NB4 (cell line): Measurements from ENCODE around the gene KCNAB2.

ENCODE experiments used
- DNase-seq: peaks from one replicate; pipeline ENCODE4 v3.0.0; 2010; ENCODE audit warnings: low read depth
- H3K4me3 ChIP-seq: one replicate; pipeline ENCODE4 v1.5.1; 2011; ENCODE audit warnings: mild to moderate bottlenecking, low read depth, low read length, moderate library complexity
- MYC ChIP-seq: IDR thresholded peaks from 2 replicates; pipeline ENCODE4 v1.6.1; 2011; ENCODE audit warnings: low read depth, low read length
- POLR2A ChIP-seq: IDR thresholded peaks from 2 replicates; pipeline ENCODE4 v1.6.1; 2011; ENCODE audit warnings: mild to moderate bottlenecking; ENCODE audit not compliant: insufficient read length; ENCODE audit errors: extremely low read depth
- TF ChIP-seq, protein P1 (sequence below): IDR thresholded peaks from one replicate; pipeline ENCODE4 v1.5.1; 2012; ENCODE audit warnings: low read depth, low read length
- TF ChIP-seq, protein P2 (sequence below): IDR thresholded peaks from 2 replicates; pipeline ENCODE4 v1.6.1; 2011; ENCODE audit warnings: low read depth, low read length

The KCNAB2 gene

DNA sequence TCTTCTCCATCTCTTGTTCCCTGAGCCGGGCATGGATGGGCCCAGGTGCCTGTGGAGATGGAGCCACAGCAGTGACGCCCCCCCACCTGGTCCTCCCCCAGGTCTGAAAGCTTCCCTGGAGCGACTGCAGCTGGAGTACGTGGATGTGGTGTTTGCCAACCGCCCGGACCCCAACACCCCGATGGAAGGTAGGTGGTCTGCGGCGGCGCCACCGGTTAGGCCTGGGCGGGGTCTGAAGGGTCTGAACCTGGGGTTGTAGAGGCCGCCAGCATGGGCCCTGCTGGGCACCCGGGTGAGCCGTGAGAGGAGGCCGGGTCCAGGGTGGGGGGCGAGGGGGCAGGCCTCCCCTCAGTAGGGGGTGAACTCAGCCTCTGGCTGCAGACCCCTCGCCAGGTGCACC lies 44.6 kb downstream of the KCNAB2 start:
- TF ChIP-seq POLR2A (no peak), MYC (no peak)
- TF ChIP-seq, protein P1, sequence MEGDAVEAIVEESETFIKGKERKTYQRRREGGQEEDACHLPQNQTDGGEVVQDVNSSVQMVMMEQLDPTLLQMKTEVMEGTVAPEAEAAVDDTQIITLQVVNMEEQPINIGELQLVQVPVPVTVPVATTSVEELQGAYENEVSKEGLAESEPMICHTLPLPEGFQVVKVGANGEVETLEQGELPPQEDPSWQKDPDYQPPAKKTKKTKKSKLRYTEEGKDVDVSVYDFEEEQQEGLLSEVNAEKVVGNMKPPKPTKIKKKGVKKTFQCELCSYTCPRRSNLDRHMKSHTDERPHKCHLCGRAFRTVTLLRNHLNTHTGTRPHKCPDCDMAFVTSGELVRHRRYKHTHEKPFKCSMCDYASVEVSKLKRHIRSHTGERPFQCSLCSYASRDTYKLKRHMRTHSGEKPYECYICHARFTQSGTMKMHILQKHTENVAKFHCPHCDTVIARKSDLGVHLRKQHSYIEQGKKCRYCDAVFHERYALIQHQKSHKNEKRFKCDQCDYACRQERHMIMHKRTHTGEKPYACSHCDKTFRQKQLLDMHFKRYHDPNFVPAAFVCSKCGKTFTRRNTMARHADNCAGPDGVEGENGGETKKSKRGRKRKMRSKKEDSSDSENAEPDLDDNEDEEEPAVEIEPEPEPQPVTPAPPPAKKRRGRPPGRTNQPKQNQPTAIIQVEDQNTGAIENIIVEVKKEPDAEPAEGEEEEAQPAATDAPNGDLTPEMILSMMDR: no peak
- TF ChIP-seq, protein P2, sequence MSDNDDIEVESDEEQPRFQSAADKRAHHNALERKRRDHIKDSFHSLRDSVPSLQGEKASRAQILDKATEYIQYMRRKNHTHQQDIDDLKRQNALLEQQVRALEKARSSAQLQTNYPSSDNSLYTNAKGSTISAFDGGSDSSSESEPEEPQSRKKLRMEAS: no peak
- no peak overlapping the region for H3K4me3 ChIP-seq
- DNase-seq: no peak

DNA sequence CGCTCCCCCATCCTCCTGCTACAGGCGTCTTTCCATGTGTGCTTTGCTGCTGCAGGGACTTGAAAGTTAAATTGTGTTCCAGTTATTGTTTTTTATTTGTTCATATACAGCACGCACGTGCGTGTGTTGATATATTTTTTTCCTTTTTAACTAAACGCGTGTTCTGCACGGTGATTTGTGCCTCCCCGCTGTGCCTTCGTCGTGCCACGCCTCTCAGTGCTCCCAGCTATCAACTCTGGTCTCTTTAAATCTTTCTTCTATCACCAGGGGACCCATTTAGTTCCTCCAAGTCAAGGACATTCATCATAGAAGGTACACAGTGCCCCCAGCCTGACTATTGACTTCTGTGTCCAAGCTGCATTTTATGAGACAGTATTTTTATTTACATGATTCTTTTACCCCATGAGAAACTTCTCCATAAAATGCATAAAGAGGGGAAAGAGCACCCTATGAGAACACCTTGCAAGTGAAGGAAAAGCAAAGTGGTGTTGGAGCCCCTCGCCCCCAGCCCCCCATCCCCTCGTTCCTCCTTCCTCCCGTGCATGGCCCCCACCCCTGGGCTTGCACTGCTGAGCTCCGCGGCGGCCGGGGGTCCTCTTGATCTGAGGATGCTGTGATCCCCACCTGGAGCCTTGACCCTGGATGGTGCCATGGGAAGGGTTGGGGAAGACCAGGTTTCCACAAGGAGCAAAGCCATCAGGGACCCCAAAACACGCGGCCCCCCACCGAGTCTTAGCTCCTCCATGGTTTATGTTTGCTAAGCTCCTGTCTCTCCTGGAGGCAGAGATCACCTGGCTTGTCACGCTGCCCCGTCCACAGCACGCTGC lies 45.5 kb downstream of the KCNAB2 start:
- TF ChIP-seq MYC: no peak
- TF ChIP-seq, protein P2: no peak
- TF ChIP-seq POLR2A: no peak
- TF ChIP-seq, protein P1: no peak
- H3K4me3 ChIP-seq: no peak overlapping the region
- DNase-seq: no peak

DNA sequence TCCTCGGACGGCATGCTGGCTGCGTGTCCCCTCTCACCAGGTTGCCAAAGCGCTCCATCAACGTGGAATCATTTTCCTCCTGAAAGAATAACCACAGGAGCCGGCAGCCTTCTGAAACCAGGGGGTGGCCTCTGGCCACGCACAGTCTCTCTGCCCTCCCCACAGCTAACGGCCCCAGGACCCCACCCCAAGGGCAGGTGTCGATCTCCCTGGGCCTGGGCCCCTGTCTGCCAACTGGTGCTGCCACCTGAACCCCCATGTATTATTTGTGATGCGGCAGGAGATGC lies 46.1 kb downstream of the KCNAB2 start:
- TF ChIP-seq, protein P1: no peak
- TF ChIP-seq POLR2A (no peak), MYC (no peak)
- TF ChIP-seq, protein P2: no peak
- DNase-seq: no peak
- H3K4me3 ChIP-seq: no peak overlapping the region

DNA sequence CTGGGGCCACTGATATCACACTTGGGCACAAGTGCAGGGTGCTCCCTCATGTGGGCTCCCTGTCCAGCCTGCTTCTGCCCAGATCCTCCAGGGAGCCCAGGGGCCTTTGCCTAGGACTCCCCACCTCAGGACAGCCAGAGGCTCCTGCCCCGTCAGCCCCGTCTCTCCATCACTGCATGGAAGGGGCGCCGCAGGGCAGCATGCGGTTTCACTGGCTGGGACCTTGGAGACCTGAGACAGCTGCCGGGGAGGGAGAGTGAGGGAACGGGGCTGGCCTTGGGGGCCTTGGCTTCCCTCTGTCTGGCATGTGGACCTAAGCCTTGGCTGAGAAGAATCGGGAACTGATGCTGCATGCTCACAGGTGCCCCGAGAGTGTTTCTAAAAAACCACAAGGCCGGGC lies 46.5 kb downstream of the KCNAB2 start:
- no peak overlapping the region for H3K4me3 ChIP-seq
- DNase-seq: no peak
- TF ChIP-seq, protein P2: no peak
- no peak for TF ChIP-seq MYC
- TF ChIP-seq POLR2A: no peak
- TF ChIP-seq, protein P1: no peak

DNA sequence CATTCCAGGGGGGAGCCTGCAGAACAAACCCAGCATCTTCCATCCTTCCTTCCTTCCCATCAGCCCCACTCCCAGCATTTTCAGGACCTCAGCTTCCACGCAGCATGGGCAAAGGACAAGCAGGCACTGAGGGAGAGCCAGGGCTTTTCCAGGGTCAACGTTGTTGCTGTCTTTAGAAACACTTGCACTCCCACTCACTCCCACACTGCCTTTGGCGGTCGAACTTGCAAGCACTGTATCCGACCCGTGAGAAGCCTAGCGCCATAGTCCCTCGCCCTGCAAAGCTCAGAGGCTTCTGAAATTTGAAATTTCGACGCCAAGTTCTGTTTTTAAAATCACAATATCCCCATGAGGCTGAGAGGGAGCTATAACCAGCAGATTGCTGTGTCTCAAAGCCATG lies 47.4 kb downstream of the KCNAB2 start:
- TF ChIP-seq, protein P1: no peak
- TF ChIP-seq, protein P2: no peak
- no peak for DNase-seq
- H3K4me3 ChIP-seq: no peak overlapping the region

DNA sequence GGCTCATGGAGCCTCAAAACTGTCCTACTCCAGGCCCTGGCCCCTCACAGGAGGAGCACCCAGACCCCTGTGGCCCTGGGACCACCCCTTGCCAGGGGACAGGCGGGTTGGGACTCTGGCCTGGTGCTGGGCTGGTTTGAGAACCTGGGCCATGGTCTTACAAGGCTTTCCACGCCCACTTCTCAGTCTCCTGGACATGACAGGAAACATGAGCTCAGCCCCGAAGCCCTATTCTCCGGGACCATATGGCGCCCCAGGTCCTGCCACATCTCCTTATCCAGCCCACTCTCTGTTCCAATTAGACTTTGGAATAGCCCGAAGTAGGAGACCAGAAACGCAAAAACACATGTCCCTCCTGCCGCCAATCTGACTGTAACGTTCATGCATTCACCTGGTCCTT lies 47.9 kb downstream of the KCNAB2 start:
- H3K4me3 ChIP-seq: no peak overlapping the region
- DNase-seq: no peak
- TF ChIP-seq MYC: no peak
- TF ChIP-seq, protein P1: no peak
- TF ChIP-seq, protein P2: no peak
- TF ChIP-seq POLR2A: no peak
